Omental fat pad (tissue), 4 donors: ENCODE measurements around the gene NHP2. TPM values are rescaled to one million over a fixed set of nuclear protein-coding genes. Genes with fewer than 3 reads are reported as not detected.

ENCODE experiments used
- ATAC-seq: fragments of 150-250 bp; one replicate; pipeline ENCODE4 v1.9.1; 2016; ENCODE audit warnings: mild to moderate bottlenecking, moderate library complexity; ENCODE audit not compliant: low FRiP score
- DNase-seq: peaks from one replicate; pipeline ENCODE4 v3.0.0-alpha.2; 2019; ENCODE audit warnings: low spot score
- total RNA-seq, 4 donors: library from RNA; depleted of rRNA; stranded (reverse); fragments of >200 nt; gene quantifications; one replicate each; pipeline ENCODE4 v1.1.0, GENCODE V29; 2016
- TF ChIP-seq, protein P1 (sequence below), 3 donors: fragments of 450-650 bp; IDR thresholded peaks; one replicate each; pipeline ENCODE4 v1.5.1; 2016 to 2017; ENCODE audit warnings: antibody characterized with exemption in 3 of 3, mild to moderate bottlenecking in 3 of 3, moderate library complexity in 2 of 3

NHP2 gene
- total RNA-seq, 4 donors from 2014 or later: 173 to 241 (median 221) TPM

DNA sequence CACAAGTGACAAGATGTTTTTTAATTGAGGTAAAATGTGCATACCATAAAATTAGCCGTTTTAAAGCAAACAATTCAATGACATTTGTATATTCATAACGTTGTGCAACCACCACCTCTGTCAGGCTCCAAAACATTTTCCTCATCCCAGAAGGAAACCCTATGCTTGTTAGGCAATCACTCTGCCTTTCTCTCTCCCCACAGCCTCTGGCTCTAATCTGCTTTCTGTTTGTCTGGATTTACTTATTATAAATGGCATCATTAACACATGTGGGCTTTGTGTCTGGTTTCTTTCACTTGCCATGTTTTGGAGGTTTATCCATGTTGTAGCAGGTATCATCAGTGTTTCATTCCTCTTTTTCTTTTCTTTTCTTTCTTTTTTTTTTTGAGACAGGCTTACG, 41.8 kb downstream of the NHP2 start:
- ATAC-seq: peak; percentile 41
- DNase-seq: no peak
- TF ChIP-seq, protein P1, sequence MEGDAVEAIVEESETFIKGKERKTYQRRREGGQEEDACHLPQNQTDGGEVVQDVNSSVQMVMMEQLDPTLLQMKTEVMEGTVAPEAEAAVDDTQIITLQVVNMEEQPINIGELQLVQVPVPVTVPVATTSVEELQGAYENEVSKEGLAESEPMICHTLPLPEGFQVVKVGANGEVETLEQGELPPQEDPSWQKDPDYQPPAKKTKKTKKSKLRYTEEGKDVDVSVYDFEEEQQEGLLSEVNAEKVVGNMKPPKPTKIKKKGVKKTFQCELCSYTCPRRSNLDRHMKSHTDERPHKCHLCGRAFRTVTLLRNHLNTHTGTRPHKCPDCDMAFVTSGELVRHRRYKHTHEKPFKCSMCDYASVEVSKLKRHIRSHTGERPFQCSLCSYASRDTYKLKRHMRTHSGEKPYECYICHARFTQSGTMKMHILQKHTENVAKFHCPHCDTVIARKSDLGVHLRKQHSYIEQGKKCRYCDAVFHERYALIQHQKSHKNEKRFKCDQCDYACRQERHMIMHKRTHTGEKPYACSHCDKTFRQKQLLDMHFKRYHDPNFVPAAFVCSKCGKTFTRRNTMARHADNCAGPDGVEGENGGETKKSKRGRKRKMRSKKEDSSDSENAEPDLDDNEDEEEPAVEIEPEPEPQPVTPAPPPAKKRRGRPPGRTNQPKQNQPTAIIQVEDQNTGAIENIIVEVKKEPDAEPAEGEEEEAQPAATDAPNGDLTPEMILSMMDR (IDR thresholded peaks at IDR 0.05): no peak

DNA sequence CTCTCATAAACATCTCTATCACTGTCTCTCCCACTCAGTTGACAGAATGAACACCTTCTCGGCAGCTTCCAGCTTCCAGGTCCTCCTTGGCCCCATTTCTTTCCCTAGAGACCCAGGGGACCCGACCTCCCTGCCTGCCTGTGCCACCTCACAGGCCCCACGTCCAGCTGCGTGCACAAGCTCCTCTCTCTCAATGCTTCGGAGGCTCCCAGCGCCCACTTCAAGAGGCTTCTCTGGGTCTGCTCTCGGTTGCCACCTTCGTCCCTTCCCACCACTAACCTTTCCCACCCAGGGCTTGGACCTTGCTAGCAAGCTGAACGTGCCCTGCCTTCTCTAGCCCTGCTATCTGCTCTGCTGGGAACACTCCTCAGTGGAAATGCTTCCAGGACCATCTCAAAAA, 43.2 kb downstream of the NHP2 start:
- ATAC-seq (no peak), DNase-seq (no peak)
- TF ChIP-seq, protein P1 (IDR thresholded peaks at IDR 0.05): no peak

DNA sequence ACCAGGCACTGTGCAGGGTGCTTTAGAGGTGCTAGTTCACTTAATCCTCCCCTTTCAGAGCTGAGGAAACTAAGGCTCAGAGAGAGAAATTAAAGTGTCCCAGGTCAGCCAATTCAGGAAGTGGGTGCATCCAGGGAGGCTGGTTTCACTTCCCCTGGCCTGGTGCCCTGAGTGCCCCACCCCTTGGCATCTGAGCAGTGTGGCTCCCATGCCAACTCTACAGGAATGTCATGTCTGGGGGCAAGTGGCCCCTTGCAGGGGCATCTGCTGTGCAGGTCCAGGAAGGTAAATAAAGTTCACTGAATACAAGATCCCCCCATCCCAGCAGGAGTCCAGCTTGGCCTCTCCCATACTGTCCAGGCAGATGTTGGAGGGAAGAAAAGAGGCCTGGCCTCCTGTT, 44.7 kb downstream of the NHP2 start:
- TF ChIP-seq, protein P1 (IDR thresholded peaks at IDR 0.05): no peak
- no peak for DNase-seq
- no peak for ATAC-seq

DNA sequence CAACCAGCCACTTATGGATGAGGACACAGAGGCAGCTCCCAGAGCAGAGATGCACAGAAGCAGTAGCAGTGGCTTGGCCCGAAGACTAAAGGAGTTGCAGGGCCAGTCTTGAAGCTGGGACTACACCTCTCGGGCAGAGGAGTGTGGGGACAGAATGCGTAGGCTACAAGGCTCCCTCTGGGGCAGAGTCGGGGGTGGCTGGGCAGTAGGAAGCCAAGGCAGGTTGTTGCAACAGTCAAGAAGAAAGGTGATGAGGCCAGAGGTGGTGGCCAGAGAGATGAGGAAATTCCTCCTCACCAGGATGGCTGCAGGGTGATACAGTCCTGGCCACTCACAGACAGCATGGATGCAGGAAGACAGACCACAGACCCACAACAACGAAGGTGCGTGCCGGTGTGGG, 45.2 kb downstream of the NHP2 start:
- TF ChIP-seq, protein P1 (IDR thresholded peaks at IDR 0.05): no peak
- DNase-seq: no peak
- ATAC-seq: no peak

DNA sequence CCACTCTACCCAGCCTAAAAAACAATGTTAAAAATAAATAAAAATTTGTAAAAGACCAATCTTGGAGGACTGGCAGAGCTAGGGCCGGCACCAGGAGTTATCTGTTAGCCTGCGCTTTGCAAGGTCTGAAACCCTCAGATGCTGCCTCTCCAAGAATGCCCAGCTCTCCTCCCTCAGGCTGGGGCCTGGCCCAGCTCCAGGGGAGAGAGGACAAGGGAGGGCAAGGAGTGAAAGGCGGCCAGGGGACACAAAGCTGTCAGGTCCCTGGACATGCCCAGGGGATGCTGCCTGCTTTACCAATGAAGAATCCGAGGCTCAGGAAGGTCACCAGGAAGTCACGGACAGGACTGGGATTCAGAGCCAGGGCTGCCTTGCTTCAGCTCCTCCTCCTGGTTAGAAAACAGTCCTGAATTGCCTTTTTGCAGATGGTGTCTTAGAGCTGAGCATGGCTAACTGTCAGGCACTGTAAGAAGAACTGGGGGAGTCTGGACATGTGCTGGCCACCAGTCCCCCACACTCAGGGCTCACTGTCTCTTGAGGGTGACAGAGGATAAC, 45.9 kb downstream of the NHP2 start:
- ATAC-seq (no peak), DNase-seq (no peak)
- TF ChIP-seq, protein P1 (IDR thresholded peaks at IDR 0.05): no peak

DNA sequence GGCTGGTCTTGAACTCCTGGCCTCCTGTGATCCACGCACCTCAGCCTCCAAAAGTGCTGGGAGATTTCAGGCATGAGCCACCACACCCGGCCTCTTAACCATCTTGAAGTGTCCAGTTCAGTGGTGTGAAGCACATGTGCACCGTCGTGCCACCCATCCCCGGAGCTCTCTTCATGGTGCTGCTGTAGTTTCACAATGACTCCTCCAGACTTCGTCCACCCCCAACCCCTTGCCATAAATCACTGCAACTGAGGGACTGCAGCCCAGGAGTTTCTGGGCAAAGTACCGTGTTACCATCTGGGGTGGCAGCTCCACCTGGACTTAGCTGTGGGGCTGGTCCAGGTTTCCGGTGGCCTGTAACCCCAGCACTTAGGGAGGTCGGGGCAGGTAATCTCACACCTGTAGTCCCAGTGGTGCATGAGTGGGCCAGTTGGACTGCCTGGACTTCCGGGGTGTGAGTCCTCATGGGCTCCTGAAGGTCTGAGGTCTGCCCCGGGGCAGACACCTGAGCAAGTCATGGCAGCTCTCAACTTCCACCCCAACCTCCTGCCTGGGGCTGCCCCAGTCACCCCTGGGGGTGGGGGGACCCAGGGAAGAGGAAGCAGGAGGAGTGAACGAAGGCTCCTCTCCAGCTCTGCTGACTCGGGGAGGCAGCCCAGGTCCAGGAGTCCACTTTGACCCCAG, 47.0 kb downstream of the NHP2 start:
- no peak for ATAC-seq
- TF ChIP-seq, protein P1 (IDR thresholded peaks at IDR 0.05): no peak

DNA sequence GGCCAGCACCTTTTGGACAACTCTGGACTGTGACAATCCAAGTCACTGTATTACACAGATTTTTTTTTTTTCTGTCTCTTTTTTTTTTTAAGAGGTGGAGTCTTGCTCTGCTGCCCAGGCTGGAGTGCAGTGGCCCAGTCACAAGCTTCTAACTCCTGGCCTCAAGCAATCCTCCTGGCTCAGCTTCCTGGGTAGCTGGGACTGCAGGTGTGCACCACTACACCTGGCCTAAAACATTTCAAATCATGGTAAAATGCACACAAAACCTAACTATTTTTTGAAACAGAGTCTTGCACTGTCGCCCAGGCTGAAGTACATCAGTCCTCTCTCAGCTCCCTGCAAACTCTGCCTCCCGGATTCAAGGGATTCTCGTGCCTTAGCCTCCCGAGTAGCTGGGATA, 47.6 kb downstream of the NHP2 start:
- ATAC-seq: no peak
- TF ChIP-seq, protein P1 (IDR thresholded peaks at IDR 0.05): no peak
- DNase-seq: no peak

More for the DNA sequence above, 47.0 kb downstream of the NHP2 start:
- DNase-seq: no peak
